ENCODE results near the gene SPO11.
"Not testable (repeated sequence)": the region's sequence is repeated elsewhere in the genome, so short reads cannot be mapped to it uniquely, and the experiment has no call there.

The SPO11 gene

GRCh38 chr20:57348200-57348921, 18.8 kb downstream of the SPO11 start:
- H3K4me3 ChIP-seq (ENCODE audit: low read length); H3K36me3 ChIP-seq (ENCODE audit: insufficient read depth, low read depth, low read length); H3K27ac ChIP-seq (ENCODE audit: low read length); H3K9ac ChIP-seq (ENCODE audit: low read depth, low read length); H3K9me3 ChIP-seq (ENCODE audit: insufficient read depth, low read depth, low read length); H3K27me3 ChIP-seq (ENCODE audit: insufficient read depth, low read length); H3K4me1 ChIP-seq (ENCODE audit: insufficient read depth, low read length): not testable (repeated sequence)

DNA sequence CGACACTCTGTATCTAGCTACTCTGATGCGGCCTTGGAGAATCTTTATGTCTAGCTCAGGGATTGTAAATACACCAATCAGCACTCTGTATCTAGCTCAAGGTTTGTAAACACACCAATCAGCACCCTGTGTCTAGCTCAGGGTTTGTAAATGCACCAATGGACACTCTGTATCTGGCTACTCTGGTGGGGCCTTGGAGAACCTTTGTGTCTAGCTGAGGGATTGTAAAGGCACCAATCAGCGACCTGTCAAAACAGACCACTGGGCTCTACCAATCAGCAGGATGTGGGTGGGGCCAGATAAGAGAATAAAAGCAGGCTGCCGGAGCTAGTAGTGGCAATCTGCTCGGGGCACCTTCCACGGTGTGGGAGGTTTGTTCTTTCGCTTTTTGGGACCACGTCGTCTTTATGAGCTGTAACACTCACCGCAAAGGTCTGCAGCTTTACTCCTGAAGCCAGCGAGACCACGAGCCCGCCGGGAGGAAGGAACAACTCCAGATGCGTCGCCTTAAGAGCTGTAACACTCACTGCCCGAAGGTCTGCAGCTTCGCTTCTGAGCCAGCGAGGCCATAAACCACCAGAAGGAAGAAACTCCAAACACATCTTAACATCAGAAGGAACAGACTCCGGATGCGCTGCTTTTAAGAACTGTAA, 19.4 kb downstream of the SPO11 start:
- H3K4me1 ChIP-seq (ENCODE audit: insufficient read depth, low read length); H3K27me3 ChIP-seq (ENCODE audit: insufficient read depth, low read length); H3K9ac ChIP-seq (ENCODE audit: low read depth, low read length); H3K27ac ChIP-seq (ENCODE audit: low read length); H3K9me3 ChIP-seq (ENCODE audit: insufficient read depth, low read depth, low read length); H3K36me3 ChIP-seq (ENCODE audit: insufficient read depth, low read depth, low read length); H3K4me3 ChIP-seq (ENCODE audit: low read length): not testable (repeated sequence)

GRCh38 chr20:57350081-57350710, 20.6 kb downstream of the SPO11 start:
- H3K27me3 ChIP-seq (ENCODE audit: insufficient read depth, low read length), result no peaks in the 10 kb centered on the region
- H3K4me3 ChIP-seq (ENCODE audit: low read length), result no peak overlapping the region
- H3K9ac ChIP-seq (ENCODE audit: low read depth, low read length), result no peak overlapping the region
- no peaks in the 10 kb centered on the region for H3K9me3 ChIP-seq (ENCODE audit: insufficient read depth, low read depth, low read length)
- H3K27ac ChIP-seq (ENCODE audit: low read length), result no peak overlapping the region
- peaks cover 5% of the 10 kb centered on the region; the same call in 1 of the 2 replicates for H3K4me1 ChIP-seq (ENCODE audit: insufficient read depth, low read length)
- no peaks in the 10 kb centered on the region; the same call in 1 of the 2 replicates for H3K36me3 ChIP-seq (ENCODE audit: insufficient read depth, low read depth, low read length)

DNA sequence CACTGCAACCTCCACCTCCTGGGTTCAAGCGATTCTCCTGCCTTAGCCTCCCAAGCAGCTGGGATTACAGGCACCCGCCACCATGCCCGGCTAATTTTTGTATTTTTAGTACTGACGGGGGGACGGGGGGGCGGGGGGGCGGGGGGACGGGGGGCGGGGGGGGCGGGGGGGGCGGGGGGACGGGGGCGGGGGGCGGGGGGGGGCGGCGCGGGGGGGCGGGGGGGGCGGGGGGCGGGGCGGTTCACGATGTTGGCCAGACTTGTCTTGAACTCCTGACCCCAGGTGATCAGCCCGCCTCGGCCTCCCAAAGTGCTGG, 21.1 kb downstream of the SPO11 start:
- peak overlapping the region; percentile 94; the same call in 1 of the 2 replicates for H3K9ac ChIP-seq (ENCODE audit: low read depth, low read length)
- H3K27ac ChIP-seq (ENCODE audit: low read length); H3K4me1 ChIP-seq (ENCODE audit: insufficient read depth, low read length); H3K36me3 ChIP-seq (ENCODE audit: insufficient read depth, low read depth, low read length); H3K27me3 ChIP-seq (ENCODE audit: insufficient read depth, low read length); H3K9me3 ChIP-seq (ENCODE audit: insufficient read depth, low read depth, low read length): not testable (repeated sequence)
- H3K4me3 ChIP-seq (ENCODE audit: low read length), result peak overlapping the region; percentile 99

DNA sequence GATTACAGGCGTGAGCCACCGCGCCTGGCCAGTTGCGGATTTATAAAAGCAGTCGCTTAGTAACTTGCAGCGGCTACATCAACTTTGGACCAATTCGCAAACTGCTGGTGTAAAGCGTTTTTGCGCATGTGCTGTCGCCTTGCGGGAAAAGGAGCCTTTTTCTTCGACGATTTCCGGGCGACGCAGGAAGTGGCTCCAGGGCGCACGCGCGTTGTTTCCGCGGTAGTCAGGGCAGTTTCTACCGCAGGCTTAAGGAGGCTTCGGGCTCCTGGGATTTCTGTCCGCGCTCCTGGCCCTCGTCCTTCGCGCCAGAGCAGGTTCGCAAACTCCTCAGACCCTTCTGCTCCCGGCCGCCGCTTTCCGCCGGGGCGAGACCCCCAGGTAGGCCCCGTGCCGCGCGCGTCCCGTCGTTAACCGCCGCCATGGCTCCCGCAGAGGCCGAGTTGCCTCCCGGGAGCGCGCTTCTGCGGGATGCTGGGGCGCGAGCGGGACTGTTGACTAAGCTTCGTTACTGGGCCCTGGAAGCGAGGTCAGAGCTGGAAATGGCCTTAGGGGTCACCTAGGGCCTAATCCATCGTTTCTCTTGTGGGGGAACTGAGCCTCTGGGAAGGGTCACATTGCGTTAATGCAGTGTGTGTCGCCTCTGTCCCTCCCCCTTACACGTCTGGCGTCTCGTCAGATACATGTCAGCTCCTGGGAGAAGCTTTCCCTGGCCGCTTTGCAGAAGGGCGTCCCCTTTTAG, 21.6 kb downstream of the SPO11 start, which contains the start of gene RAE1:
RAE1 (plus strand) TSS at position 214 of the 742 bp plus-strand sequence. CDS start 2,784 bp downstream, outside the sequence.
- Histone ChIP-seq H3K27ac (ENCODE audit: low read length) (peak within 1 kb of the TSS; percentile 83), H3K27me3 (ENCODE audit: insufficient read depth, low read length) (no peaks in the 10 kb centered on the region), H3K4me1 (ENCODE audit: insufficient read depth, low read length) (peaks cover 5% of the 10 kb centered on the region; the same call in 1 of the 2 replicates), H3K36me3 (ENCODE audit: insufficient read depth, low read depth, low read length) (no peaks in the 10 kb centered on the region; the same call in 1 of the 2 replicates), H3K9me3 (ENCODE audit: insufficient read depth, low read depth, low read length) (no peaks in the 10 kb centered on the region), H3K9ac (ENCODE audit: low read depth, low read length) (peak within 1 kb of the TSS; percentile 94), H3K4me3 (ENCODE audit: low read length) (peak within 1 kb of the TSS; percentile 99)

GRCh38 chr20:57352305-57352704, 22.7 kb downstream of the SPO11 start:
- peak overlapping the region; percentile 94; the same call in 1 of the 2 replicates for H3K9ac ChIP-seq (ENCODE audit: low read depth, low read length)
- no peaks in the 10 kb centered on the region for H3K27me3 ChIP-seq (ENCODE audit: insufficient read depth, low read length)
- H3K9me3 ChIP-seq (ENCODE audit: insufficient read depth, low read depth, low read length), result no peaks in the 10 kb centered on the region
- H3K4me1 ChIP-seq (ENCODE audit: insufficient read depth, low read length), result peaks cover 5% of the 10 kb centered on the region; the same call in 1 of the 2 replicates
- H3K27ac ChIP-seq (ENCODE audit: low read length), result no peak overlapping the region
- no peaks in the 10 kb centered on the region; the same call in 1 of the 2 replicates for H3K36me3 ChIP-seq (ENCODE audit: insufficient read depth, low read depth, low read length)
- peak overlapping the region; percentile 99 for H3K4me3 ChIP-seq (ENCODE audit: low read length)

DNA sequence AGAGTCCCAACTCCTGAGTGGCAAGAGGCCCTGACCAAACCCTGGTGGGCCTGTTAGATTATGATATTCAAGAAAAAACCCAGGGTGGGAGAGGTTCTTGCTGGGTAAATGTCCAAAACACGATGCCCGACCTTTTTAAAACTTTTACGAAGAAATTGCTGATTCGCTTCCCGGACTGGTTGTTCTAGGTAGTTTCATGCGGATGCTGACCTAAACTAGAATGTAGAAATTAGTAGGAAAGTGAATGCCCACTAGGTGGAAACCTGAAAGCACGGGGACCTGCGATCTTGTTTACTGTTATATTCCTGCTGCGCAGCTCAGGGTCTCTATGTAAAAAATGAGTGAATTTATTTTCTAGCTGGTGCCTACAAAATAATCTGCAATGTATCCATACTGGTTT, 23.7 kb downstream of the SPO11 start:
- Histone ChIP-seq H3K4me1 (ENCODE audit: insufficient read depth, low read length) (peaks cover 5% of the 10 kb centered on the region; the same call in 1 of the 2 replicates), H3K4me3 (ENCODE audit: low read length) (no peak overlapping the region), H3K9me3 (ENCODE audit: insufficient read depth, low read depth, low read length) (no peaks in the 10 kb centered on the region), H3K27me3 (ENCODE audit: insufficient read depth, low read length) (no peaks in the 10 kb centered on the region), H3K27ac (ENCODE audit: low read length) (no peak overlapping the region), H3K9ac (ENCODE audit: low read depth, low read length) (no peak overlapping the region), H3K36me3 (ENCODE audit: insufficient read depth, low read depth, low read length) (no peaks in the 10 kb centered on the region; the same call in 1 of the 2 replicates)

- H3K27ac ChIP-seq (ENCODE audit: low read length), result no peak overlapping the region
These were observed 31.9 kb downstream of the SPO11 start for GRCh38 chr20:57361517-57361916.

DNA sequence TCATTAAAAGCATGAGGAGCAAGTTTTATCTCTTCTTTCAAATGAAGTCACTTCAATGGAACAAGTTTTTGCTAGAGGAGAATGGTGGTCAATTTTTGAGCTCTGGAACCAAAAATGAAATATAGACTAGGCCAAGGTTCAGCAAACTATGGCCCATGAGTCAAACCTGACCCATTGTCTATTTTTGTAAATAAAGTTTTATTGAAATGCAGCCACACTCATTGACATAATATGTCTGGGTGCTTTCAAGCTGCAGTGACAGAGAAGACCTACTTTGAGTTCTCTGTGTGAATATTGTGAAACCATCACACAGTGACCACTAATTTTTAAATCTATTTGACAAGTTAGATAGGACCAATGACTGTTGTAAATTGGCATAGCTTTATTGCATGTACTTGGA, 34.8 kb downstream of the SPO11 start:
- no peaks in the 10 kb centered on the region for H3K27me3 ChIP-seq (ENCODE audit: insufficient read depth, low read length)
- peaks cover 9% of the 10 kb centered on the region; the same call in 1 of the 2 replicates for H3K9me3 ChIP-seq (ENCODE audit: insufficient read depth, low read depth, low read length)
- H3K27ac ChIP-seq (ENCODE audit: low read length), result no peak overlapping the region
- H3K36me3 ChIP-seq (ENCODE audit: insufficient read depth, low read depth, low read length), result peaks cover 41% of the 10 kb centered on the region
- no peak overlapping the region for H3K4me3 ChIP-seq (ENCODE audit: low read length)
- no peak overlapping the region for H3K9ac ChIP-seq (ENCODE audit: low read depth, low read length)
- no peaks in the 10 kb centered on the region for H3K4me1 ChIP-seq (ENCODE audit: insufficient read depth, low read length)

More at GRCh38 chr20:57361517-57361916, 31.9 kb downstream of the SPO11 start:
- Histone ChIP-seq H3K4me3 (ENCODE audit: low read length) (no peak overlapping the region), H3K4me1 (ENCODE audit: insufficient read depth, low read length) (no peaks in the 10 kb centered on the region), H3K9me3 (ENCODE audit: insufficient read depth, low read depth, low read length) (peaks cover 9% of the 10 kb centered on the region; the same call in 1 of the 2 replicates), H3K9ac (ENCODE audit: low read depth, low read length) (no peak overlapping the region), H3K36me3 (ENCODE audit: insufficient read depth, low read depth, low read length) (peaks cover 12% of the 10 kb centered on the region), H3K27me3 (ENCODE audit: insufficient read depth, low read length) (no peaks in the 10 kb centered on the region)

GRCh38 chr20:57369596-57369995, 40.0 kb downstream of the SPO11 start:
- no peaks in the 10 kb centered on the region for H3K4me1 ChIP-seq (ENCODE audit: insufficient read depth, low read length)
- no peaks in the 10 kb centered on the region for H3K9me3 ChIP-seq (ENCODE audit: insufficient read depth, low read depth, low read length)
- H3K36me3 ChIP-seq (ENCODE audit: insufficient read depth, low read depth, low read length), result peaks cover 93% of the 10 kb centered on the region
- no peaks in the 10 kb centered on the region for H3K27me3 ChIP-seq (ENCODE audit: insufficient read depth, low read length)
- no peak overlapping the region for H3K4me3 ChIP-seq (ENCODE audit: low read length)
- no peak overlapping the region for H3K27ac ChIP-seq (ENCODE audit: low read length)
- no peak overlapping the region for H3K9ac ChIP-seq (ENCODE audit: low read depth, low read length)

DNA sequence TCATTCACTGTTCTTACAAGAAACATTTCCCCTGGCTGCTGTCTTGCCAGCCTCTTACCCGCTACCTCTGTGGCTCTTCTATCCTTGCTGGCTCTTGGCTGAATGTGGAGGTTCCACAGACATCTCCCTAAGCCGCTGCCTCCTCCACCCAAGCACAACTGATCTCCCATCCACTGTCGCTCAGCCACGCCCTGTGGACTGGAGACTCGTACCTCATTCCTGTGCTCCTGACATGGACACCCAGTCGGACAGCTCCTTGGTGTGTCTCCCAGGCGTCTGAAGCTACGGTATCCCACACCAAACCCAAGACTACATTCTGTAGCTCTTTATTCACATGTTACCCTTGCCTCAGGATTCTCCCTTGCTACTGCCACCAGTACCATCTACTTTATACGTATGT, 40.7 kb downstream of the SPO11 start:
- Histone ChIP-seq H3K27ac (ENCODE audit: low read length) (no peak overlapping the region), H3K4me3 (ENCODE audit: low read length) (no peak overlapping the region), H3K9ac (ENCODE audit: low read depth, low read length) (no peak overlapping the region), H3K9me3 (ENCODE audit: insufficient read depth, low read depth, low read length) (no peaks in the 10 kb centered on the region), H3K27me3 (ENCODE audit: insufficient read depth, low read length) (no peaks in the 10 kb centered on the region), H3K36me3 (ENCODE audit: insufficient read depth, low read depth, low read length) (peaks cover 100% of the 10 kb centered on the region), H3K4me1 (ENCODE audit: insufficient read depth, low read length) (no peaks in the 10 kb centered on the region)

Data from iPS-20b (cell line).